Activated effector memory CD4-positive, alpha-beta T cell treated with Interleukin-2 at 50 U/mL for 16 hours (primary cell): ENCODE data around the gene NKX1-1.

ENCODE experiments used
- DNase-seq: peaks from one replicate; pipeline ENCODE4 v3.0.0-alpha.2; 2020

Gene NKX1-1

DNA sequence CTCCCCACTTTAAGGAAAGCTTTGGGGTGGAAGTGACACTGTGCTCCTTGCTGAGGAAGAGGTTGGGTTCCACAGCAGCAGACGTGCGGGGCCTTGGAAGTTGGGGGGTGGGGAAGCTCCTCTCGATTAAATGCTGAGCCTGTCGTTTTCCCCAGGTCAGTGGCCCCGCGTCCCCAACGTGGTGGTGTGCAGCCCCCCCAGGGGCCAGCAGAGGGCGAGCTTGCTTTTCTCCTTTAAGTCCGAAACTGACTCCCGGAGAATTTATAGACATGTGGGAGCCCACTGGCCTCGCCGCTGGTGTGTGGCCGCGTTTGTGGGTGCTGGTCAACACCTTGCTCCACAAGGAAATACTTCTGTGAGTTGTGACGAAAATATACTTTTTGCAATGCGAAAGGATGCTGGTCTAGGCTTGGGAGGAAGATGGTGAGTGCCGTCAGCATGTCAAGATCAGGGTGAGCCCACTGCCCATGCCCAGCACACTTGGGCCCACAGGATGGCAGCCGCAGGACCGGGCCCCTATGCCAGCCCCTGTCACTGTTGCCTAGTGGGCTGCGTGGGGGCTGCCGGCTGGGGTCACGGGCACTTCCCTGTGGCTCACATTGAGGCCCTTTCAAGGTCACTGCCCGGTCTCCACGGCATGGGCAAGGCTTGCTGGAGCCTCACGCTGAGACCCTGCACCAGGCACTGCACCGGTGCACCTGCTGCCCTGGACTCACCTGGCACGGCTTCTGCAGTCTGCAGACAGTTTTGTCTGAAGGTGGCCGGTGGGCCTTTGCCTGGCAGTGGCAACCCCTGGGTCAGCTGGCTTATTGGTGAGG is 49.9 kb downstream of the NKX1-1 start:
- DNase-seq = no peak

DNA sequence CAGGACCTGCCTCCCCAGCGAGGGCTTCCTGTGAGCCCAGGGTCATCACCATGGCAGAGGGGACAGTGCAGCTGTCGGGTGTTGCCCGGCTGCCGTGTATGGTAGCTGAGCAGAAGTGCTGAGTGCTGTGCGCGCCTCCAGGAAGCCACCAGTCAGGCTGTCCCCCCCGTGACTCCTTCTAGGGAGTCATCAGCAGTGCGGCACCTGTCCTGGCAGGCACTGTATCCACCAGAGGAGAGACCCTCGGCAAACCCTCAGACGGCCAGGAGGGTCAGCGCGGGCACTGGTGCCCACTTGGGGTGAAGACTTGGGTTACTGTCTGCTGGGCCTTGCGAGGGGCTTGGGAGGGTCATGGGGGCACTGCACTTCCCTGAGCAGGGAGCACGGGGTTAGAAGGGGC is 50.9 kb downstream of the NKX1-1 start:
- DNase-seq = no peak

DNA sequence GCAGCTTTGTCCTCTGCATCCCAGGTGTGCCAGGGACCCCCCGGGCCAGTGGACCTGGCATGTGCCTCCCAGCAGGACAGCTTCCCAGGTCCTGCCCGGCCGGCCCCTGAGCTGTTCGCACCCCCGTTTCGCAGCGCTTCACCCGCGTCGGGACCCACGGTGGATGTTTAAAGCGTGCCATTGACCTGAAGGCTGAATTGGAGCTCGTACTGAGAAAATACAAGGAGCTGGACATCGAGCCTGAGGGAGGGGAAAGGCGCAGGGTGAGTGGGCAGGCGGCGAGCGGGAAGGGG is 51.3 kb downstream of the NKX1-1 start:
- DNase-seq = no peak

DNA sequence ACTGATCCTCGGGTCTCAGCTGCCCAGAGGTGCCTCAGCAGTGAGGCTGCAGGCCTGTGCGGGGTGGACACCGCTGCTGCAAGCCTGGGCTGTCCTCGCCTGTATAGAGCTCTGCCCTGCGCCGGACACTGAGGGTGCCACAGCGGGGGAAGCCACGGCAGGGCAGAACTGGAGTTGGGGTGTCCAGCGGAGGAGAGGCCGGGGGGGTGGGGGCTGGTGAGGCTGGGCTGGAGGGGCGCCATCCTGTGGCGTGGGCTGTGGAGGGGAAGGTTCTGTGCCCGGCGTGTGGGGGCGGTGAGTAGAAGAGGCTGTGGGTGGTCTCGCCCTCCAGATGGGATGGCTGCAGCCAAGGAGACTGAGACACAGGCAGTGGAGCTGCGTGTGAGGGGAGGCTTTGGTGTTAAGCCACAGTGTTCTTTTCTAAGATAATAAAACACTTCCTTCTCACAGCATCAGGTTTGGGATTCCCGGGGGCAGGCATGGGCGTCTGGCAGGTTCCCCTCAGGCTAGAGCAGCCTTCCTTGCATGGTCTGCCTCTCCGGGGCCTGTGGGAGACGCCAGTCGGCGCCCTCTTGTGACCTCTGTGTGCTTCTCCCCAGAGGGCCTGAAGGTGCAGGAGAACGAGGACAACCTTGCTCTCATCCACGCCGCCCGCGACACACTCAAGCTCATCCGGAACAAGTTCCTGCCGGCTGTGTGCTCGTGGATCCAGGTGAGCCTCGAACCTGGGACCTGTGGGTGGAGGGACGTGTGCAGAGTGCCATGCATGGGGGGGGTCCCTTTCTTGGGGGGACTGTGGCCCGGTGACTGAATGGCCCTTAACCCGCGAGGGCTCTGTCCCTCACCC is 51.9 kb downstream of the NKX1-1 start:
- no peak for DNase-seq

DNA sequence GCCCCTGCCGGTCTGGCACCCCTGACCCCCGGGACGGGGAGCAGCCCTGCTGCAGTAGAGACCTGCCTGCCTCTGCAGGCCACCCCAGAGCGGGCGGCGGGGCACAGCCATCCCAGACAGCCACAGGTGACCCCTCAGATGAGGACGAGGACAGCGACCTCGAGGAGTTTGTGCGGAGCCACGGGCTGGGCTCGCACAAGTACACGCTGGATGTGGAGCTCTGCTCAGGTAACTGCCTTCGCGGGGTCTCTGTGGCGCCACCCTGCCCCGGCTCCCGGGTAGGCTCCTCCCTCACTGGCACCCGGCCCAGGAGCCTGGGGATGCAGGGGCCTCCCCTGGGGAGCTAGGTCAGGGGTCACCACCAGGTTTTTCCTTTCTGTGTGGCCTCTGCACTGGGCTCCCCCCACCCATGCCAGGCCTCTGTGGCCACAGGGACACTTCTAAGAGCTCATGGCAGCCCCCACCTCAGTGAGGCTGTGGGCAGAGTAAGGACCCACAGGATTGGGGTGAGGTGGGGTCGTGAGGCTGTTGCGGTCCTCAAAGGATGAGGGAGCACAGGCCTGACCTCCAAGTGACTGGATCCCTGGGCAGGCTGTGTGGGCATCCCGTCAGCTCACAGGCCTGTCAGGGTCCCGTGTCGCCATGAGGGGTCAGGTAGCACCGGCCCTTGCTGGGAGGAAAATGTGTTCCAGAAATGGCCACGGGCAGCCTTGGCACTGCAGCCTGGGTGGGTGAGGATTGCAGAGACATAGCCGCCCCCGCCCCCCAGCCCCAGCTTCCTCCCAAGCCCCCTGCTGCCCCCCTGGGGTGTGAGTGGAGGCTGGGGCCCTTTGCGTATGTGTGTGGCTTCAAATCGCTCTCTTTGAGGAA is 52.8 kb downstream of the NKX1-1 start:
- no peak for DNase-seq
